ENCODE results near the gene DGKD. TPM values are rescaled to one million over a fixed set of nuclear protein-coding genes. Genes with fewer than 3 reads are reported as not detected.
"Not testable (repeated sequence)": the region's sequence is repeated elsewhere in the genome, so short reads cannot be mapped to it uniquely, and the experiment has no call there.

Gene DGKD
- total and polyA plus RNA-seq, 10 donors: 21.9 to 120 (median 71.9) TPM

DNA sequence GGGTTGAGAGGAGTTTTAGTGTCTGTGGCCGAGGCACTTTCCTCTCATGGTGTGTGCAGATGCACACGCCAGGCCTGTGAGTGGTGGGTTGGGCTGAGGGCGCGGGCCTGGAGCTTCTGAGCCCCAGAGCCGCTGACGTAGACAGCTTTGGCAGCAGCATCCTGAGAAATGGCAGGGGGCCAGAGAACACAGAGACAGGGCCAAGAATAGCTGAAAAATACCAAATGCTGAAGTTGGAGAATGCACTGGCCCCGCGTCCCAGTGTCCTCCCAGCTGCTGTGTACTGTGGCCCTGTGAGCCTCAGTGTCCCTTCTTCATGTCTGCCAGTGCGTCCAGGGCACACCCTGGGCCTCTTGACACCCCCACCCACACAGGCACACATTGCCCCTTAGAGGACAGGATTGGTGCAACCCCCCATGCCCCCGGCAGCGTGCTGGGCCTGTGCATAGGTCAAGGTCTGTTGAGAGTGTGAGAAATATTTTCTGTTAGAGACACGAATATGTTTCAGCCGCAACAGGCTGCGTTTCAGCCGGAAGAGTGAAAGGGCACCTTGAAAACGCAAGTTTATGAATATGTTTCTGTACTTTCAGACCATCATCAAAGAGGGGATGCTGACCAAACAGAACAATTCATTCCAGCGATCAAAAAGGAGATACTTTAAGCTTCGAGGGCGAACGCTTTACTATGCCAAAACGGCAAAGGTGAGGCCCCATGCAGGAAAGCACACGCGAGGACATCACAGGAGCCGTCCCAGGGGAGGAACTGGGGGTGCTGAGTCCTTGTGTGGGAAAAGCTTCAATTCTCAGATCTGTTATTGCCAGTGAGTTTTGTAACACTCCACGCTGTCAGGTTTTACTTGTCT, 33.6 kb downstream of the DGKD start:
- H3K36me3 ChIP-seq: peaks cover 0 to 55% (median 19%) of the 10 kb centered on the region in 6 donors
- peak overlapping the region in 1 of 8 donors; percentile 34 for H3K4me3 ChIP-seq
- H3K27me3 ChIP-seq (replicated peaks in 1 of 7): no peaks in the 10 kb centered on the region
- intact Hi-C loops (cut with DNase I; ENCODE audit: low total_unique reads): no loop called here
- no peak for DNase-seq
- TF ChIP-seq POLR2AphosphoS5 (IDR thresholded peaks at IDR 0.05) (peak; percentile 46 to 69 (median 68)), POLR2A (IDR thresholded peaks at IDR 0.05) (no peak)
- TF ChIP-seq, protein P1, sequence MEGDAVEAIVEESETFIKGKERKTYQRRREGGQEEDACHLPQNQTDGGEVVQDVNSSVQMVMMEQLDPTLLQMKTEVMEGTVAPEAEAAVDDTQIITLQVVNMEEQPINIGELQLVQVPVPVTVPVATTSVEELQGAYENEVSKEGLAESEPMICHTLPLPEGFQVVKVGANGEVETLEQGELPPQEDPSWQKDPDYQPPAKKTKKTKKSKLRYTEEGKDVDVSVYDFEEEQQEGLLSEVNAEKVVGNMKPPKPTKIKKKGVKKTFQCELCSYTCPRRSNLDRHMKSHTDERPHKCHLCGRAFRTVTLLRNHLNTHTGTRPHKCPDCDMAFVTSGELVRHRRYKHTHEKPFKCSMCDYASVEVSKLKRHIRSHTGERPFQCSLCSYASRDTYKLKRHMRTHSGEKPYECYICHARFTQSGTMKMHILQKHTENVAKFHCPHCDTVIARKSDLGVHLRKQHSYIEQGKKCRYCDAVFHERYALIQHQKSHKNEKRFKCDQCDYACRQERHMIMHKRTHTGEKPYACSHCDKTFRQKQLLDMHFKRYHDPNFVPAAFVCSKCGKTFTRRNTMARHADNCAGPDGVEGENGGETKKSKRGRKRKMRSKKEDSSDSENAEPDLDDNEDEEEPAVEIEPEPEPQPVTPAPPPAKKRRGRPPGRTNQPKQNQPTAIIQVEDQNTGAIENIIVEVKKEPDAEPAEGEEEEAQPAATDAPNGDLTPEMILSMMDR (IDR thresholded peaks at IDR 0.05 in 8 of 11, conservative IDR thresholded peaks at IDR 0.05 in 3 of 11): no peak
- H3K27ac ChIP-seq: peak overlapping the region in 7 of 8 donors; percentile 47 to 81 (median 69)
- H3K4me1 ChIP-seq: peaks cover 17 to 76% (median 56%) of the 10 kb centered on the region in 6 donors
- H3K9me3 ChIP-seq: no peaks in the 10 kb centered on the region
- 55 to 73% (median 58%) methylated on average over 25 of the region's 25 CpGs for WGBS, 5 donors

DNA sequence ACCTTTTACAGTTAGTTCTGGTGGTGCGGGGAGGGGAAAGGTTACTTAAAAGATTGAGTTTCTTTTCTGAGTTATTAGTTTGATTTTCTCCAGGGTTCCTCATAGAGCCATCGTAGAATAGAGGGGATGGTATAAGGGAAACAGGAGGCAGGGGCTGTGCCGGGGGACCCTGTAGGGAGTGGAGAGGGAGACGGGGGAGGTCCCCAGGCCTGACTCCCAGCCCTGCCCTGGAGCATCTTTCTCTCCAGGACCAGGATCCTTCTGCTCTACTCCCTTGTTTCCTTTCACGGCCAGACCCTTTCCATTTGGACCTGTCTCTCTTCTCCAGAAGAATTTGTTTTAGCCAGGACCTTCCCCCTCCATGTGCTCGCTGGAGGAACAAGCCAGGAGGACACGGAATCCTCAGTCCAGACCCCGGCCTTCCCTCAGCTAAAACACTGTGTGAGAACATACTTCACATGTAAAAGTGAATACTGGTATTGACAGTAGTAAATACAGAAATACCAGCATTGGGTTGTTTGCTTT, 35.4 kb downstream of the DGKD start:
- intact Hi-C loops (cut with DNase I; ENCODE audit: low total_unique reads): no loop called here
- peak overlapping the region in 2 of 8 donors; percentile 4 to 32 for H3K27ac ChIP-seq

DNA sequence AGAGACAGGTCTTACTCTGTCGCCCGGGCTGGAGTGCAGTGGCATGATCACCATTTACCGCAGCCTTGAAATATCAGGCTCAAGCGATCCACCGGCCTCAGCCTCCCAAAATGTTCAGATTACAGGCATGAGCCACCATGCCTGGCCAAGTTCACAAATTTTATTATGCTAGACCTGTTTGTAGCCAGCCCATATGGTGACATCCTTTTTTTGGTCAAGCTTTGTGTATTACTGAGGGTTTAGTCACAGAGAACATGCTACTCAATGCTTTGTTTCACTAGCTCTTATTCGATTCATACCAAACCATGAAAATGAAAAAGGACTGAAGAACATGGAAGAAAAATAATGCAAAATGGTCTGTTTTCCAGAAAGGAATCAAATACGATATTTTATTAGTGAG, 41.4 kb downstream of the DGKD start:
- Histone ChIP-seq H3K9me3 (no peaks in the 10 kb centered on the region), H3K27ac (no peak overlapping the region), H3K4me1 (peaks cover 4 to 57% (median 11%) of the 10 kb centered on the region in 6 donors), H3K27me3 (replicated peaks in 1 of 7) (no peaks in the 10 kb centered on the region), H3K36me3 (peaks cover 0 to 90% (median 20%) of the 10 kb centered on the region in 6 donors), H3K4me3 (no peak overlapping the region)
- intact Hi-C loops (cut with DNase I; ENCODE audit: low total_unique reads): no loop called here
- DNase-seq: no peak
- 87 to 98% (median 93%) methylated on average over 7 of the region's 7 CpGs for WGBS, 5 donors
- TF ChIP-seq, protein P1 (IDR thresholded peaks at IDR 0.05 in 8 of 11, conservative IDR thresholded peaks at IDR 0.05 in 3 of 11): no peak
- TF ChIP-seq POLR2A (IDR thresholded peaks at IDR 0.05): no peak

More for the DNA sequence above, 35.4 kb downstream of the DGKD start:
- no peak for TF ChIP-seq POLR2A (IDR thresholded peaks at IDR 0.05)
- TF ChIP-seq POLR2AphosphoS5 (IDR thresholded peaks at IDR 0.05): no peak
- TF ChIP-seq, protein P1 (IDR thresholded peaks at IDR 0.05 in 8 of 11, conservative IDR thresholded peaks at IDR 0.05 in 3 of 11): no peak
- H3K27me3 ChIP-seq (replicated peaks in 1 of 7): no peaks in the 10 kb centered on the region
- H3K4me3 ChIP-seq: no peak overlapping the region
- no peak for DNase-seq
- H3K9me3 ChIP-seq: no peaks in the 10 kb centered on the region
- H3K4me1 ChIP-seq: peaks cover 16 to 59% (median 40%) of the 10 kb centered on the region in 6 donors
- WGBS, 5 donors: 91 to 93% (median 92%) methylated on average over 8 of the region's 8 CpGs
- H3K36me3 ChIP-seq: peaks cover 0 to 70% (median 27%) of the 10 kb centered on the region in 6 donors

DNA sequence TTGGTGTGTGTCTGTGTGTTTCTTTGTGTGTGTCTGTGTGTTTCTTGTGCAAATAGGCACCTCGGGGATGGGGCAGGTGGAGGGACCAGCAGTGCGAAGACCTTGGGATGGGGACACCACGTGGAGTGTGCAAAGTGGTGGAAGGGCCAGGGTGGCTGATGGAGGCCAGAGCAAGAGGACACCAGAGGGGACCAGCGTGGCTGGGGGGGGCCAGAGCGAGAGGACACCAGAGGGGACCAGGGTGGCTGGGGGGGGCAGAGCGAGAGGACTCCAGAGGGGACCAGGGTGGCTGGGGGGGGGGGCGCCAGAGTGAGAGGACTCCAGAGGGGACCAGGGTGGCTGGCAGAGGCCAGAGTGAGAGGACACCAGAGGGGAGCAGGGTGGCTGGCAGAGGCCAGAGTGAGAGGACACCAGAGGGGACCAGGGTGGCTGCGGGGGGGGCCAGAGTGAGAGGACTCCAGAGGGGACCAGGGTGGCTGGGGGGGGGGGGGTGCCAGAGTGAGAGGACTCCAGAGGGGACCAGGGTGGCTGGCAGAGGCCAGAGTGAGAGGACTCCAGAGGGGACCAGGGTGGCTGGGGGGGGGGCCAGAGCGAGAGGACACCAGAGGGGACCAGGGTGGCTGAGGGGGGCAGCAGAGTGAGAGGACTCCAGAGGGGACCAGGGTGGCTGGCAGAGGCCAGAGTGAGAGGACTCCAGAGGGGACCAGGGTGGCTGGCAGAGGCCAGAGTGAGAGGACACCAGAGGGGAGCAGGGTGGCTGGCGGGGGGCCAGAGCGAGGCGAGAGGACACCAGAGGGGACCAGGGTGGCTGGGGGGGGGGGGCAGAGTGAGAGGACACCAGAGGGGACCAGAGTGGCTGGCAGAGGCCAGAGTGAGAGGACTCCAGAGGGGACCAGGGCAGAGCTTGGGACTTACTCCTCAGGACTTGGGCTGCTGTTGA, 42.7 kb downstream of the DGKD start:
- DNase-seq; H3K9me3 ChIP-seq; intact Hi-C loops (cut with DNase I; ENCODE audit: low total_unique reads); H3K27me3 ChIP-seq (replicated peaks in 1 of 7); H3K4me3 ChIP-seq; H3K27ac ChIP-seq: not testable (repeated sequence)
- H3K4me1 ChIP-seq: peaks cover 4 to 59% (median 11%) of the 10 kb centered on the region in 6 donors
- peaks cover 0 to 90% (median 17%) of the 10 kb centered on the region in 6 donors for H3K36me3 ChIP-seq
- WGBS, 5 donors: 89 to 98% (median 95%) methylated on average over 8 to 12 of the region's 12 CpGs

Measured in spleen (tissue), 11 donors.